Right lobe of liver (tissue), 4 donors: ENCODE measurements around the gene RDH13.

ENCODE experiments used
- CTCF ChIP-seq, 4 donors: fragments of 200-600 bp in 3 of 4; fragments of 450-650 bp in 1 of 4; IDR thresholded peaks; one replicate each; pipeline versions ENCODE4 v1.5.1 to v1.8.0; 2016 to 2022; ENCODE audit warnings: antibody characterized with exemption in 4 of 4, mild to moderate bottlenecking in 2 of 4
- POLR2A ChIP-seq: fragments of 450-650 bp; IDR thresholded peaks from one replicate; pipeline ENCODE4 v1.6.1; 2017; ENCODE audit warnings: antibody characterized with exemption, mild to moderate bottlenecking
- donor health status: DM: no; HTN: no; CAD: no.
- donor health status: DM: no; HTN: no; CAD: no.
- donor health status: DM: no; HTN: yes; CAD: no.

- TF ChIP-seq CTCF (IDR thresholded peaks at IDR 0.05) (no peak), POLR2A (no peak)
Observed at GRCh38 chr19:55048446-55048845, 14.5 kb downstream of the RDH13 start.
